Measurements from ENCODE around the gene SRRM4.

SRRM4 gene

GRCh38 chr12:119136811-119137410 lies 155.6 kb downstream of the SRRM4 start:
- TF ChIP-seq GABPA (IDR thresholded peaks at IDR 0.05; ENCODE audit: low read depth) = no peak
- no peak for TF ChIP-seq POLR2AphosphoS5 (IDR thresholded peaks at IDR 0.05; ENCODE audit: low read depth)
- TF ChIP-seq REST (IDR thresholded peaks at IDR 0.05; ENCODE audit: insufficient replicate concordance, low read depth) = no peak
- TF ChIP-seq SPI1 (IDR thresholded peaks at IDR 0.05; ENCODE audit: borderline replicate concordance, low read depth) = no peak
- no peak for TF ChIP-seq CTCF (IDR thresholded peaks at IDR 0.05; ENCODE audit: insufficient read depth, low read length)
- no peak overlapping the region for H3K4me3 ChIP-seq (replicated peaks; ENCODE audit: insufficient read depth, low read length)
- no peak overlapping the region for H3K27ac ChIP-seq (replicated peaks)
- no peak for DNase-seq (ENCODE audit: low read depth in 1 of 2, low spot score in 1 of 2)
- H3K27me3 ChIP-seq (ENCODE audit: insufficient read depth, poor library complexity, severe bottlenecking) = no peaks in the 10 kb centered on the region

GRCh38 chr12:119139448-119139847 lies 158.1 kb downstream of the SRRM4 start:
- H3K27me3 ChIP-seq (ENCODE audit: insufficient read depth, poor library complexity, severe bottlenecking) = no peaks in the 10 kb centered on the region
- TF ChIP-seq CTCF (IDR thresholded peaks at IDR 0.05; ENCODE audit: insufficient read depth, low read length) (no peak), POLR2AphosphoS5 (IDR thresholded peaks at IDR 0.05; ENCODE audit: low read depth) (no peak), SPI1 (IDR thresholded peaks at IDR 0.05; ENCODE audit: borderline replicate concordance, low read depth) (no peak), REST (IDR thresholded peaks at IDR 0.05; ENCODE audit: insufficient replicate concordance, low read depth) (no peak), GABPA (IDR thresholded peaks at IDR 0.05; ENCODE audit: low read depth) (no peak)
- no peak for DNase-seq (ENCODE audit: low read depth in 1 of 2, low spot score in 1 of 2)
- H3K4me3 ChIP-seq (replicated peaks; ENCODE audit: insufficient read depth, low read length) = no peak overlapping the region
- H3K27ac ChIP-seq (replicated peaks) = no peak overlapping the region

DNA sequence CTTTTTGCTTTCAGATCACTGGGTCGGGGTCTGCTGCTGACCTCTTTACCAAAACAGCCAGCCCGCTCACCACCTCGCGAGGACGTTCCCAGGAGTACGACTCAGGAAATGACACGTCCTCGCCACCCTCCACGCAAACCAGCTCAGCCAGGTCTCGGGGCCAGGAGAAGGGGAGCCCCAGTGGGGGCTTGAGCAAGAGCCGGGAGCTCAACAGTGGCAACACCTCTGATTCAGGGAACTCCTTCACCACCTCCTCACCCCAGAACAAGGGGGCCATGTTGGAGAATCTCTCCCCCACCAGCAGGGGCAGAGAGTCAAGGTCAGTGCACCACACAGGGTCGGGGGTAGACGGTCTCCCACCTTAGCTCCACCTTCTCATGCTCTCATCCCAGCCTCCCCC lies 164.0 kb downstream of the SRRM4 start:
- no peak overlapping the region for H3K4me3 ChIP-seq (replicated peaks; ENCODE audit: insufficient read depth, low read length)
- no peaks in the 10 kb centered on the region for H3K27me3 ChIP-seq (ENCODE audit: insufficient read depth, poor library complexity, severe bottlenecking)
- no peak for TF ChIP-seq CTCF (IDR thresholded peaks at IDR 0.05; ENCODE audit: insufficient read depth, low read length)
- no peak for TF ChIP-seq SPI1 (IDR thresholded peaks at IDR 0.05; ENCODE audit: borderline replicate concordance, low read depth)
- TF ChIP-seq POLR2AphosphoS5 (IDR thresholded peaks at IDR 0.05; ENCODE audit: low read depth) = no peak
- no peak for TF ChIP-seq GABPA (IDR thresholded peaks at IDR 0.05; ENCODE audit: low read depth)
- TF ChIP-seq REST (IDR thresholded peaks at IDR 0.05; ENCODE audit: insufficient replicate concordance, low read depth) = no peak
- DNase-seq (ENCODE audit: low read depth in 1 of 2, low spot score in 1 of 2) = no peak
- no peak overlapping the region for H3K27ac ChIP-seq (replicated peaks)

Data from HL-60 (cell line).